Ascending aorta (tissue), 2 donors: Measurements from ENCODE around the gene MIGA2. TPM values are rescaled to one million over a fixed set of nuclear protein-coding genes. Genes with fewer than 3 reads are reported as not detected.

Experiments
- DNase-seq, 2 donors: peaks; one replicate each; pipeline ENCODE4 v3.0.0-alpha.2; 2019; ENCODE audit warnings: low spot score in 2 of 2
- H3K27ac ChIP-seq, 2 donors: fragments of 200-600 bp; sonication (generic); one replicate each; pipeline ENCODE4 v1.5.1; 2016 to 2017; ENCODE audit warnings: mild to moderate bottlenecking in 1 of 2
- H3K27me3 ChIP-seq: fragments of 200-600 bp; sonication (generic); one replicate; pipeline ENCODE4 v1.5.1; 2017
- H3K36me3 ChIP-seq, 2 donors: fragments of 200-600 bp; sonication (generic); one replicate each; pipeline ENCODE4 v1.5.1; 2016
- H3K4me1 ChIP-seq, 2 donors: fragments of 200-600 bp; sonication (generic); one replicate each; pipeline ENCODE4 v1.5.1; 2016 to 2017; ENCODE audit warnings: mild to moderate bottlenecking in 1 of 2
- H3K4me3 ChIP-seq, 2 donors: fragments of 200-600 bp; sonication (generic); one replicate each; pipeline ENCODE4 v1.5.1; 2016 to 2017; ENCODE audit warnings: mild to moderate bottlenecking in 1 of 2
- H3K9me3 ChIP-seq, 2 donors: fragments of 200-600 bp; sonication (generic); one replicate each; pipeline ENCODE4 v1.5.1; 2016
- CTCF ChIP-seq, 3 experiments: fragments of 200-600 bp in 2 of 3; fragments of 450-650 bp in 1 of 3; sonication (generic) in 2 of 3; IDR thresholded peaks; one replicate each; pipeline ENCODE4 v1.5.1; 2016 to 2019; ENCODE audit warnings: antibody characterized with exemption in 3 of 3, mild to moderate bottlenecking in 1 of 3, moderate library complexity in 1 of 3
- intact Hi-C: fragments of 100-400 bp; cut with DNase I; formaldehyde crosslinking; loops from one replicate; pipeline ENCODE4 v1.15.1; 2023
- total RNA-seq: library from RNA; depleted of rRNA; stranded (reverse); fragments of >200 nt; gene quantifications from one replicate; pipeline ENCODE4 v1.1.0, GENCODE V29; 2016

The MIGA2 gene
- total RNA-seq, 1 donor from 2014 or later = 39.9 TPM

- no peak for TF ChIP-seq CTCF (IDR thresholded peaks at IDR 0.05)
- DNase-seq = no peak
- Histone ChIP-seq H3K4me1 (no peaks in the 10 kb centered on the region), H3K27ac (no peak overlapping the region), H3K27me3 (no peaks in the 10 kb centered on the region), H3K36me3 (peaks cover 23 to 34% of the 10 kb centered on the region in 2 donors), H3K4me3 (no peak overlapping the region), H3K9me3 (no peaks in the 10 kb centered on the region)
- intact Hi-C loops = no loop called here
These were observed 35.2 kb downstream of the MIGA2 start for GRCh38 chr9:129071526-129072126.

GRCh38 chr9:129072171-129072570, 35.7 kb downstream of the MIGA2 start:
- peaks cover 21 to 32% of the 10 kb centered on the region in 2 donors for H3K36me3 ChIP-seq
- no peak overlapping the region for H3K27ac ChIP-seq
- no peaks in the 10 kb centered on the region for H3K9me3 ChIP-seq
- intact Hi-C loops = no loop called here
- DNase-seq = no peak
- no peak overlapping the region for H3K4me3 ChIP-seq
- H3K4me1 ChIP-seq = no peaks in the 10 kb centered on the region
- no peaks in the 10 kb centered on the region for H3K27me3 ChIP-seq
- no peak for TF ChIP-seq CTCF (IDR thresholded peaks at IDR 0.05)

GRCh38 chr9:129073404-129073803, 37.0 kb downstream of the MIGA2 start:
- no peak overlapping the region for H3K27ac ChIP-seq
- no peak for TF ChIP-seq CTCF (IDR thresholded peaks at IDR 0.05)
- no peak for DNase-seq
- peaks cover 9 to 20% of the 10 kb centered on the region in 2 donors for H3K36me3 ChIP-seq
- intact Hi-C loops = no loop called here
- H3K4me1 ChIP-seq = no peaks in the 10 kb centered on the region
- no peak overlapping the region for H3K4me3 ChIP-seq
- no peaks in the 10 kb centered on the region for H3K27me3 ChIP-seq
- H3K9me3 ChIP-seq = no peaks in the 10 kb centered on the region

GRCh38 chr9:129074106-129074505, 37.7 kb downstream of the MIGA2 start:
- H3K27me3 ChIP-seq = no peaks in the 10 kb centered on the region
- intact Hi-C loops = no loop called here
- no peak overlapping the region for H3K4me3 ChIP-seq
- no peaks in the 10 kb centered on the region for H3K4me1 ChIP-seq
- H3K27ac ChIP-seq = no peak overlapping the region
- TF ChIP-seq CTCF (IDR thresholded peaks at IDR 0.05) = no peak
- peaks cover 4 to 13% of the 10 kb centered on the region in 2 donors for H3K36me3 ChIP-seq
- H3K9me3 ChIP-seq = no peaks in the 10 kb centered on the region
- no peak for DNase-seq

GRCh38 chr9:129075996-129076639, 39.7 kb downstream of the MIGA2 start:
- TF ChIP-seq CTCF (IDR thresholded peaks at IDR 0.05) = no peak
- Histone ChIP-seq H3K4me3 (no peak overlapping the region), H3K9me3 (no peaks in the 10 kb centered on the region), H3K27me3 (no peaks in the 10 kb centered on the region), H3K27ac (no peak overlapping the region), H3K36me3 (no peaks in the 10 kb centered on the region), H3K4me1 (no peaks in the 10 kb centered on the region)
- DNase-seq = no peak
- intact Hi-C loops = no loop called here
